ENCODE data around the gene GABRG3.

The GABRG3 gene

DNA sequence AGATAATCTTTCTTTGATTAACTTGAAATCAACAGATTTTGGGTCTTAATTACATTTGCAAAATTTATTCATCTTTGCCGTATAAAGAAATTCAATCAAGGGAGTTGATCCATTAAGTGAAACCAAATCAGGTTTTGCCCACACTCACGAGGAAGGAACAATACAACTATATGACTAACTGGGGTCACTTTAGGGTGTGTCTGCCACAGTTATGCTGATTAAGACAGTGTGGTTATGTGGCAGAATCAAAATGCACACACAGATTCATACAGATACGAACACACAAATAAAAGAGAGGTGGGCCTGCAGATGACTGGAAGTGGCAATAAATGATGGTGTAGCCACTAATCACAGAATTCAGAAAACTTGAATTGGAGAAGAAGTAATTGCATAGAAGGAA, 543.5 kb downstream of the GABRG3 start:
- no peak overlapping the region for H3K4me3 ChIP-seq (ENCODE audit: control insufficient read depth, low read depth, low read length)
- TF ChIP-seq, protein P1, sequence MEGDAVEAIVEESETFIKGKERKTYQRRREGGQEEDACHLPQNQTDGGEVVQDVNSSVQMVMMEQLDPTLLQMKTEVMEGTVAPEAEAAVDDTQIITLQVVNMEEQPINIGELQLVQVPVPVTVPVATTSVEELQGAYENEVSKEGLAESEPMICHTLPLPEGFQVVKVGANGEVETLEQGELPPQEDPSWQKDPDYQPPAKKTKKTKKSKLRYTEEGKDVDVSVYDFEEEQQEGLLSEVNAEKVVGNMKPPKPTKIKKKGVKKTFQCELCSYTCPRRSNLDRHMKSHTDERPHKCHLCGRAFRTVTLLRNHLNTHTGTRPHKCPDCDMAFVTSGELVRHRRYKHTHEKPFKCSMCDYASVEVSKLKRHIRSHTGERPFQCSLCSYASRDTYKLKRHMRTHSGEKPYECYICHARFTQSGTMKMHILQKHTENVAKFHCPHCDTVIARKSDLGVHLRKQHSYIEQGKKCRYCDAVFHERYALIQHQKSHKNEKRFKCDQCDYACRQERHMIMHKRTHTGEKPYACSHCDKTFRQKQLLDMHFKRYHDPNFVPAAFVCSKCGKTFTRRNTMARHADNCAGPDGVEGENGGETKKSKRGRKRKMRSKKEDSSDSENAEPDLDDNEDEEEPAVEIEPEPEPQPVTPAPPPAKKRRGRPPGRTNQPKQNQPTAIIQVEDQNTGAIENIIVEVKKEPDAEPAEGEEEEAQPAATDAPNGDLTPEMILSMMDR (IDR thresholded peaks at IDR 0.05; ENCODE audit: control insufficient read depth, insufficient read depth, low read depth, low read length, missing control alignments), result no peak
- no peak for DNase-seq (ENCODE audit: low read depth)

DNA sequence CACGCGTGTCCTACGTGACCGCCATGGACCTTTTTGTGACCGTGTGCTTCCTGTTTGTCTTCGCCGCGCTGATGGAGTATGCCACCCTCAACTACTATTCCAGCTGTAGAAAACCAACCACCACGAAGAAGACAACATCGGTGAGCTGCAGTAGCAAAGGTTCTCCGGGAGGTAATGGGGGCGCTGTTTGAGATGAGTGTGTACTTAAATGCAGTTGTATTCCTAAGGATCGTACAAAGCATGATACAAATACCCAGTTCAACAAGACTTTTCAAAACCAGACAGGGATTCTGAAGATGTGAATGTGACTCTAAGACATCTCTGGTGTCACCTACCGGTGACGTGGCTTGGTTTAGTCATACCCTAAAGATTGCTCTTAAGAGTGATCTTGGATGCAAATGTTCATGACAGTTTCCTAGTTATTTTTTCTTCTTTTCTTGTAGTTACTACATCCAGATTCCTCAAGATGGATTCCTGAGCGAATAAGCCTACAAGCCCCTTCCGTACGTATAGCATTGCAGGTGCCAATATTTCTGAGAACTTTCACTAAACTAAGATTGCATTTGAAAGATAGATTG, 556.6 kb downstream of the GABRG3 start:
- TF ChIP-seq, protein P1 (IDR thresholded peaks at IDR 0.05; ENCODE audit: control insufficient read depth, insufficient read depth, low read depth, low read length, missing control alignments), result no peak
- no peak for DNase-seq (ENCODE audit: low read depth)

DNA sequence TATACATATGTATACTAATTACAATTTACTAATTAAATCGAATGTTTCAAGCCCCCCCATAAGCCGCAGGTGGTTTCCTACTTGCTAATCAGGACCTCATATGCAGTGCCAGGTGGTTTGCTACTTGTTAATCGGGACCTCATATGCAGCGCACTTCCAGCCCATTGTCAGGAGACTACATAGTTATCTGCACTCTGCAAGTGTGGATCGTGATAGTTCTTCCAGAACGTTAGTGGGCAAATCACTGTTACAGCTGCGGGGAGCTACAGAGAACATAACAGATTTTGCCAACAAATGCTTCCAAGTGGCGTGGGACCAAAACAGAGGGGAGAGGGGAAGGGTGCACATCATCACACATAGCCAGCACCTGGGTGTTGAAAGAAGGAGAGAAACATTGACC, 558.4 kb downstream of the GABRG3 start:
- no peak for DNase-seq (ENCODE audit: low read depth)
- TF ChIP-seq, protein P1 (IDR thresholded peaks at IDR 0.05; ENCODE audit: control insufficient read depth, insufficient read depth, low read depth, low read length, missing control alignments), result no peak
- H3K4me3 ChIP-seq (ENCODE audit: control insufficient read depth, low read depth, low read length), result no peak overlapping the region

More for the DNA sequence above, 556.6 kb downstream of the GABRG3 start:
- H3K4me3 ChIP-seq (ENCODE audit: control insufficient read depth, low read depth, low read length), result no peak overlapping the region

DNA sequence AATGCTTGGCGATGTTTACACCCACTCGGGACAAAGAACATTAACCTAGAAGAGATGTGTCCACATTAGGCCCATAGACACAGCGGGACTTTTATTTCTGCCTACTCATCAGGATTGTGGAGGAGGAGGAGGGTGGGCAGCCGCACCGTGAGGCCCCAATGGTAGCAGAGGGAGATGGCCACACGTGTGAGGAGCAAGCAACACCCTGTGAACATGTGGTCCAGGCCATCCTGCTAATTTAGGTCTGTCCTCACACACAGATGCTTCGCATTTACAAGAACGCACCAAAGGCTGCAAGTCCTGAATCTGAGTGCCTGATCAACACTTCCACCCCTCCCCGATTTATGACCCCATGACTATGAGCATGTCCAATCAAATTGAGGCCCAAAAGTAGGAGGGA, 560.0 kb downstream of the GABRG3 start:
- no peak overlapping the region for H3K4me3 ChIP-seq (ENCODE audit: control insufficient read depth, low read depth, low read length)
- DNase-seq (ENCODE audit: low read depth), result no peak
- TF ChIP-seq, protein P1 (IDR thresholded peaks at IDR 0.05; ENCODE audit: control insufficient read depth, insufficient read depth, low read depth, low read length, missing control alignments), result no peak

DNA sequence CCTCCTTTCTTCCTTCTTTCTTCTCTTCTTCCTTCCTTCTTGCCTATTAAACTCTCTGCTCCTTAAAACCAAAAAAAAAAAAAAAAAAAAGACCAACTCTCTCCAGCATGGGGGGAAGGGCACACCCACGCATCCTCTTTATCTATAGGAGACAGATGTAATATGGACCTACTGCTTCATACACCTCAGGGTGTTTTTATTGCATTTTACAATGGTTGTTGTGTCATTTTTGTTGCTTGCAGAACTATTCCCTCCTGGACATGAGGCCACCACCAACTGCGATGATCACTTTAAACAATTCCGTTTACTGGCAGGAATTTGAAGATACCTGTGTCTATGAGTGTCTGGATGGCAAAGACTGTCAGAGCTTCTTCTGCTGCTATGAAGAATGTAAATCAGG, 561.4 kb downstream of the GABRG3 start:
- DNase-seq (ENCODE audit: low read depth), result no peak
- H3K4me3 ChIP-seq (ENCODE audit: control insufficient read depth, low read depth, low read length), result no peak overlapping the region

DNA sequence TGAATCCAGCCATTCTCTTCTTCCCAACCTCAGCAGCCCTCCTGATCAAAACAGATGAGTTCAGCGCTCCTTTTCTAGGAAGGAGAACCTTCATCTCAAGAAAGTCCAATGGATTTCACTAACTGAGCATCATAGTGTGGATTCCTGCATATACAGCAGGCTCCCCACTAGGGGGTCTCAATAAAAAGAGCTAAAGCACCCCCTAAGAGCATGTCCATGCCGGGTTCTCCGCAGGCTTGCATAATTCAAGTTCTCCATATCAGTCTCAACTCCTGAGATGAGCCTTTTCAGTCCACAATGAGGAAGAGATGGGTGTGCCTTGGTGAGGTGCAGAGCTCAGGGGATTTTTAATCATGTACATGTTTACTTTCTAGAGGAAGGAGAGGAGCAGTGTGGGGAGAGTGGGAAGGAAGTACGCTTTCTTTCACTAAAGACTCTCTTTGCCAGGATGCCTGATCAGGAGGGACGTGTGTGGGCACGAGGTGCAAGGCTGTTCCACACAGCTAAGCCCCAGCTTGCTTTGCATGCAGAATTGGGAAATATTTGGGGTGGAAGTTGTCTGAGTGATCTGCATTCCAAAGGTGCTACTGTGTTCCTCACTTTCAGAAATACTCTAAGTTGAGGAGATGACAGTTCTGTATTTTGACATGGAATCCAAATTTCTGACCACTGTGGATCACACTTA, 564.6 kb downstream of the GABRG3 start:
- no peak for DNase-seq (ENCODE audit: low read depth)
- H3K4me3 ChIP-seq (ENCODE audit: control insufficient read depth, low read depth, low read length), result no peak overlapping the region
- TF ChIP-seq, protein P1 (IDR thresholded peaks at IDR 0.05; ENCODE audit: control insufficient read depth, insufficient read depth, low read depth, low read length, missing control alignments), result no peak

More for the DNA sequence above, 561.4 kb downstream of the GABRG3 start:
- TF ChIP-seq, protein P1 (IDR thresholded peaks at IDR 0.05; ENCODE audit: control insufficient read depth, insufficient read depth, low read depth, low read length, missing control alignments), result no peak
